Stimulated activated CD8-positive, alpha-beta memory T cell treated with anti-CD3 and anti-CD28 coated beads, Interleukin-2, amount 100 ng/mL, for 48 hours (primary cell): ENCODE results near the gene SERINC2.
"Not testable (repeated sequence)": the region's sequence is repeated elsewhere in the genome, so short reads cannot be mapped to it uniquely, and the experiment has no call there.

Source experiments
- DNase-seq, 2 donors: peaks; one replicate each; pipeline ENCODE4 v3.0.0-alpha.2; 2020; ENCODE audit warnings: low read depth in 2 of 2

SERINC2 gene

DNA sequence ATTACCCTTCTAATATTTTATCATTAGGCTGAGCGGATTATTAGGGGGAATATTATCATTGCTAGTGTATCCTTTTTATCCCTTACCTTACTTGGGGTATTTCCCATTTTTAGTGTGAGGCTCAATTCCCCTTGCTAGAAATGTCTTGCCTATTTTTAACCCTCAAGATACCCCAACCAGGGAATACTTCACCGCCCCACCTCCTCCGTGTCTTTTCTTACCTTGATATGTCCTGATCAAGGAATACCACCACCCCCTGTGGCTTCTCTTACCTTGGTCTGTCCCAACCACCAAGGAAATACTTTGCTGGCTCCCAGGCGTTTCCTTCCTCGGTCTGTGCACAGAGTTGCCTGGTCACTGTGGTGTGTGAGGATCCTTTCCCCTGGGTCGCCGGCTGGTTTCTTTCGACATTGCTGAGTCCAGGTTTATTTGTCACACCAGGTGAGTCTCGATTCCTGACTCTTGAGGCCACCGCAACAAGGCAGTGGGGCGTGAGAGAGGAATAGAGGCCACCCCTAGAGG, 57.8 kb downstream of the SERINC2 start:
- no peak for DNase-seq

DNA sequence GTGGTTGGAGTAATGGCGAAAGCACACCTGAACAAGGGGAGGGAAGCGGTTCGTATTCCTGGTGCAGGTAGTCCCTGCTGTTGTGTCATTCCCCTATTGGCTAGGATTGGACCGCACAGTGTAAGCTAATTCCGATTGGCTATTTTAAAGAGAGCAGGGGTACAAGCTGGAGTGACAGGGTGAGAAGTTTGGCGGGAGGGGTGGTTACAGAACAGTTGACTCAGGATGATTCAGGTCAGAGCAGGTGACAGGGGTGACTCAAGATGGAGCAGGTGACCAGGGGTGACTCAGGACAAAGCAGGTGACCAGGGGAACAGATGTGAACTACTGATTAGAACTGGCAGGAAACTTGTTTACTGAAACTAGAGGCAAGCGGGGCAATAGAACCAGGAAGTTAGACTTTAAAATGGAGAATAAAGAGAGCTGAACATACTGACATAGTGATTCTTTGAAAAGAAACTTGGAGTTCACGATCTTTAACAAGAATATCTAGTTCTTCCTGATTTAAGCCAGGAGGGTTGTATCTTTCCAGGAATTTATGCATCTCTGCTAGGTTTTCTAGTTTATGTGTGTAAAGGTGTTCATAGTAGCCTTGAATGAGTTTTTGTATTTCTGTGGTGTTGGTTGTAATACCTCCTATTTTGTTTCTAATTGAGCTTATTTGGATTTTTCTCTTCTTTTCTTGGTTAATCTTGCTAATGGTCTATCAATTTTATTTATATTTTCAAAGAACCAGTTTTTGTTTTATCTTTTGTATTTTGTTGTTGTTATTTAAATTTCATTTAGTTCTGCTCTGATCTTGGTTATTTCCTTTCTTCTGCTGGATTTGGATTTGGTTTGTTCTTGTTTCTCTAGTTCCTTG, 58.7 kb downstream of the SERINC2 start:
- DNase-seq: not testable (repeated sequence)

DNA sequence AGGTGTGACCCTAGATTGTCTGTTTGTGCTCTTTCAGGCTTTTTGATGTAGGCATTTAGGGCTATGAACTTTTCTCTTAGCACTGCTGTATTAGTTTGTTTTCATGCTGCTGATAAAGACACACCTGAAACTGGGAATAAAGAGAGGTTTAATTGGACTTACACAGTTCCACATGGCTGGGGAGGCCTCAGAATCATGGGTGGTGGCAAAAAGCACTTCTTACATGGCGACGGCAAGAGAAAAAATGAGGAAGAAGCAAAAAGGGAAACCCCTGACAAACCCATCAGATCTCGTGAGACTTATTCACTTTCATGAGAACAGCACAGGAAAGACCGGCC, 59.3 kb downstream of the SERINC2 start:
- not testable (repeated sequence) for DNase-seq

DNA sequence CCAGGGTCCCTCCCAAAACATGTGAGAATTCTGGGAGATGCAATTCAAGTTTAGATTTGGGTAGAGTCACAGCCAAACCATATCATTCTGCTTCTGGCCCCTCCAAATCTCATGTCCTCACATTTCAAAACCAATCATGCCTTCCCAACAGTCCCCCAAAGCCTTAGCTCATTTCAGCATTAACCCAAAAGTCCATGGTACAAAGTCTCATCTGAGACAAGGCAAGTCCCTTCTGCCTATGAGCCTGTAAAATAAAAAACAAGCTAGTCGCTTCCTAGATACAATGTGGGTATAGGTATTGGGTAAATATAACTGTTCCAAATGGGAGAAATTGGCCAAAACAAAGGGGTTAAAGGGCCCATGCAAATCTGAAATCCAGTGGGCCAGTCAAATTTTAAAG, 59.7 kb downstream of the SERINC2 start:
- not testable (repeated sequence) for DNase-seq

DNA sequence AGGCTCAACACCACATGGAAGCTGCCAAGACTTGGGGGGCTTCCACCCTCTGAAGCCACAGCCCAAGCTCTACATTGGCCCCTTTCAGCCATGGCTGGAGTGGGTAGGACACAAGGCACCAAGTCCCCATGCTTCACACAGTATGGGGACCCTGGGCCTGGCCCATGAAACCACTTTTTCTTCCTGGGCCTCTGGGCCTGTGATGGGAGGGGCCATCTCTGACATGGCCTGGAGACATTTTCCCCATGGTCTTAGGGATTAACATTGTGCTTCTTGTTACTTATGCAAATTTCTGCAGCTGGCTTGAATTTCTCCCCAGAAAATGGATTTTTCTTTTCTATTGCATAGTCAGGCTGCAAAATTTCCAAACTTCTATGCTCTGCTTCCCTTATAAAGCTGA, 60.5 kb downstream of the SERINC2 start:
- DNase-seq: not testable (repeated sequence)

DNA sequence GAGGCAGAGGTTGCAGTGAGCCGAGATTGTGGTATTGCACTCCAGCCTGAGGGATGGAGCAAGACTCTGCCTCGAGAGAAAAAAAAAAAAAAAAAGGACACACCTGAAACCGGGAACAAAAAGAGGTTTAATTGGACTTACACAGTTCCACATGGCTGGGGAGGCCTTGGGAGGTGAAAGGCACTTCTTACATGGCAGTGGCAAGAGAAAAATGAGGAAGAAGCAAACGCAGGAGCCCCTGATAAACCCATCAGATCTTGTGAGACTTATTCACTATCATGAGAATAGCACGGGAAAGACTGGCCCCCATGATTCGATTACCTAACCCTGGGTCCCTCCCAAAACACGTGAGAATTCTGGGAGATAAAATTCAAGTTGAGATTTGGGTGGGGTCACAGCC, 61.6 kb downstream of the SERINC2 start:
- DNase-seq: not testable (repeated sequence)

DNA sequence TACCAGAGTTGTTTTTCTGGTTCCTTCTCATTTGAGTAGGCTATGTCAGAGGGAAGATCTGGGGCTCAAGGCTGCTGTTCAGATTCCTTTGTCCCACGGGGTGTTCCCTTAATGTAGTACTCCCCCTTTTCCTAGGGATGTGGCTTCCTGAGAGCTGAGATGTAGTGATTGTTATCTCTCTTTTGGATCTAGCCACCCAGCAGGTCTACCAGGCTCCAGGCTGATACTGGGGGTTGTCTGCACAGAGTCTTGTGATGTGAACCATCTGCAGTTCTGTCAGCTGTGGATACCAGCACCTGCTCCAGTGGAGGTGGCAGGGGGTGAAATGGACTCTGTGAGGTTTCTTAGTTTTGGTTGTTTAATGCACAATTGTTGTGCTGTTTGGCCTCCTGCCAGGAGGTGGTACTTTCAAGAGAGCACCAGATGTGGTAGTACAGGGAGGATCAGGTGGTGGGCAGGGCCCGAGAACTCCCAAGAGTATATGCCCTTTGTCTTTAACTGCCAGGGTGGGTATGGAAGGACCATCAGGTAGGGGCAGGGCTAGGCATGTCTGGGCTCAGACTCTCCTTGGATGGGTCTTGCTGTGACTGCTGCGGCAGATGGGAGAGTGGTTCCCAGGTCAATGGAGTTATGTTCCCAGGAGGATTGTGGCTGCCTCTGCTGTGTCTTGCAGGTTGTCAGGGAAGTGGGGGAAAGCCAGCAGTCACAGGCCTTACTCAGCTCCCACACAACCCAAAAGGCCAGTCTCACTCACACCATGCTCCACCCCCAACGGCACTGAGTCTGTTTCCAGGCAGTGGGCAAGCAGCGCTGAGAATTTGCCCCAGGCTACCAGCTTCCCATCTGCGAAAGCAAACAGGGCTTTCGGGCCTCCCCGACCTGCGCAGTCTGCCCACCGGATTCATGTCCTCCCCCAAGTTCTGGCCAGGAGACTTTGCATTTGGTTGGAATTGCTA, 64.2 kb downstream of the SERINC2 start:
- DNase-seq: no peak

DNA sequence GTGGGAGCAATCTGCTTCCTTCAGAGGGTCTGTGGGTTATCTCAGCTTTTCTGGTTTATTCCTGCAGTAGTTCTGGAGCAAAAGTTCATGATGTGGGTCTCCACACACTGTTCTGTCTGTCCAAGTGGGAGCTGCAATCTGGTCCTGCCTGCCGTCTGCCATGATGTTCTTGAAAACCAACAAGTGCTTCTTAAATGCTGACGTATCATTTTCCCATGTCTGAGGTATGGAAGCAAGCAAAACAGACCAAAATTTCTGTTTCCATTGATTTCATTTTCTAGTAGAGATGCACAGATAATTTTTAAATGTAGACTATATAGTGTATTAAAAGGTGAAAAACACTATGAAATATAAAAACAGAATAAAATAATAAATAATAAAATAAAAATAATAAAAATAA, 65.2 kb downstream of the SERINC2 start:
- no peak for DNase-seq

DNA sequence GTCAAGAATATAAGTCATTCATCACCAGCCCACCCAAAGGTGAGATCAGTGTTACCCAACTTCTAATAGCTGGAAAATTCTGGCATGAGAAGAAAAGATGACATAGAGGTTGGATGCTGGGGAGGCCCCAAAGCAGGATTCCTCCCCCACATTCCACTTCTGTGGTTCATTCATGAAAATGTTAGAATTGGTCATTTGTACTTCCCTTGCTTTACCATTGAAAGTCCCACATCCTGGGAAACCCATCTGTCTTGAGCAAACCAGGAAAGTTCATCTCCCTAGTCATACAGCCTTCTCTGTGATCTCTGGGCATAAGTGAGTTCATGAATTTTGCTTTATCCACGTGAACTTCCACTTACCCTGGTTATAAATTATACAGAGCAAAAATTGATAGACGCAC, 66.8 kb downstream of the SERINC2 start:
- no peak for DNase-seq

DNA sequence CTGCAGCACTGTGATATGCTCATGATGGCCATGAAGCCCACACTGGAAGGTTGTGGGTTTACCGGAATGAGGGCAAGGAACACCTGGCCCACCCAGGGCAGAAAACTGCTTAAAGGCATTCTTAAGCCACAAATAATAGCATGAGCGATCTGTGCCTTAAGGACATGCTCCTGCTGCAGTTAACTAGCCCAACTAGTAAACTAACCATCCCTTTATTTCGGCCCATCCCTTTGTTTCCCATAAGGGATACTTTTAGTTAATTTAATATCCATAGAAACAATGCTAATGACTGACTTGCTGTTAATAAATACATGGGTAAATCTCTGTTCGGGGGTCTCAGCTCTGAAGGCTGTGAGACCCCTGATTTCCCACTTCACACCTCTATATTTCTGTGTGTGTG, 67.4 kb downstream of the SERINC2 start:
- DNase-seq: not testable (repeated sequence)

DNA sequence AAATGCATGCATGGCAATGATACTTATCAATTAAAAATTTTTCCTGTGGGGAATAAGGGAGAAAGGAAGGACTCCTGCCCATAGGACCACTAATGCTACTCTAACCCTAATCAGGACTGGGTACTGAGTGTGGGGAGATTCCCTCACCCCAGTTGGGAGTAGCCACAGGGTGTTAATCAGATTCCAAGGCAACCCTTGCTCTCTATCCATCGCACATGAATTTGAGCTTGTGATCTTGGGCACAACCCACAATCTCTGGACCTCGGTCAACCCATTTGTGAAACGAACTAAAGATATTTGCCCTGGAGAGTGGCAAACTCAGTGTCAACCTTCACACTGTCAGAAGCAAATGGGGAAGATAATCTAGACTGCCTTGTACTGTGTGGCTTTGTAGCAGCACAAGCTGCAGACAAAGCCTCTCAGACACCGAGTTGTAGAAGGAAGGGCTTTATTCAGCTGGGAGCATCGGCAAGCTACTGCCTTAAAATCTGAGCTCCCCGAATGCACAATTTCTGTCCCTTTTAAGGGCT, 69.5 kb downstream of the SERINC2 start:
- DNase-seq: no peak

DNA sequence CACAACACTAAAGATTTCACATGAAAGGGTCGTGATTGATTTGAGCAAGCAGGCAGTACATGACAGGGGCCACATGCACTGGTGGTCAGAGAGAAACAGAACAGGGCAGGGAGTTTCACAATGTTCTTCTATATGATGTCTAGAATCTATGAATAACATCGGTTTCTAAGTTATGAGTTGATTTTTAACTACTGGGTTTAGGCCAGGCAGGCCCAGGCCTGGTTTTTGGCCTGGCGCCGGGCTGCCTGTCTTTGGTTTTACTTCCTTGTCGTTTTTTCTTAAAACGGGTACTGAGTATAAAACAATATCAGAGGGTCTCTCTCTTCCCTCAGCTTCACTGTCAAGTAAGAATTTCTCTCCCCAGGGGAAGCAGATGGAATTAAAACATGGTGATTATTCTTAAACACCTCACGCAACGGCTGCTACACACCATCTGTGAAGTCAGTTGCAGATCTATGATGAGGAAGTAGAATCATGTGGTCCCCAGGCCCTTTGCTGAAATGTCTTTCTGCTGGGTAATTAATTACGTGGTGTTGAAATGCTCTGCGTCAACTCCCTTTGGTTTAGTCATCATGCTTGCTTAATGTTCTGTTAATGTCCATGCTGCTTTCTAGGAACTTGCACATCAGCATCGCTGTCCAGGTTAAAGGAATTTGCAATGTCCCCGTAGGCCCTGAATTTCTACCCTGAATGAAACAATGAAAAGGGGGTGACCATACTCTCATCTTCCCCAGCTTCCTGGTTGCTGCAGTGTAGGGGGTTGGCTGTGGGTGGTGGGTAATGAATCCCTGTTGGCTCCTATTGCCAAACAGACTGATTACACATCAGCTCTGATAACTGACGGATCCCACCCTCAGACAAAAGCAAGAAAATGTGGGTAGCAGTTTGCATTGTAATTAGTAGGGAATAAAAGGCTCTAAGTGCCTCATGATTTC, 70.3 kb downstream of the SERINC2 start:
- DNase-seq: no peak
